H9 (cell line): ENCODE data around the gene GALNT9. TPM values are rescaled to one million over a fixed set of nuclear protein-coding genes. Genes with fewer than 3 reads are reported as not detected.

Source experiments
- DNase-seq: peaks from one replicate; pipeline ENCODE4 v3.0.0-alpha.2; 2017
- H2AFZ ChIP-seq: one replicate; pipeline ENCODE4 v1.6.1; 2013; ENCODE audit warnings: mild to moderate bottlenecking, low read length, control low read depth, moderate library complexity
- H2AK5ac ChIP-seq: 2 replicates; pipeline ENCODE4 v1.6.1; 2013; ENCODE audit warnings: low read length, control low read depth, mixed read lengths; ENCODE audit not compliant: insufficient read length
- H2BK120ac ChIP-seq: one replicate; pipeline ENCODE4 v1.6.1; 2013; ENCODE audit warnings: low read depth, mild to moderate bottlenecking, low read length, control low read depth, inconsistent platforms; ENCODE audit not compliant: poor library complexity, severe bottlenecking
- H2BK12ac ChIP-seq: 2 replicates; pipeline ENCODE4 v1.6.1; 2013; ENCODE audit warnings: low read length, control low read depth, mixed read lengths, low read depth; ENCODE audit not compliant: insufficient read length
- H2BK15ac ChIP-seq: 2 replicates; pipeline ENCODE4 v1.6.1; 2013; ENCODE audit warnings: low read depth, low read length, control low read depth
- H2BK20ac ChIP-seq: one replicate; pipeline ENCODE4 v1.6.1; 2013; ENCODE audit warnings: low read depth, mild to moderate bottlenecking, low read length, control low read depth, inconsistent platforms; ENCODE audit not compliant: poor library complexity, severe bottlenecking
- H2BK5ac ChIP-seq: 2 replicates; pipeline ENCODE4 v1.6.1; 2013; ENCODE audit warnings: low read length, control low read depth, mixed read lengths; ENCODE audit not compliant: insufficient read length
- H3K14ac ChIP-seq: 2 replicates; pipeline ENCODE4 v1.6.1; 2013; ENCODE audit warnings: low read length, control low read depth; ENCODE audit not compliant: insufficient read depth
- H3K18ac ChIP-seq: 2 replicates; pipeline ENCODE4 v1.6.1; 2013; ENCODE audit warnings: low read depth, mild to moderate bottlenecking, mixed read lengths, low read length, control low read depth; ENCODE audit not compliant: insufficient read length
- H3K23ac ChIP-seq: 2 replicates; pipeline ENCODE4 v1.6.1; 2013; ENCODE audit warnings: low read length, control low read depth, mixed read lengths, low read depth; ENCODE audit not compliant: insufficient read length
- H3K23me2 ChIP-seq: 2 replicates; pipeline ENCODE4 v1.6.1; 2013; ENCODE audit warnings: low read depth, mild to moderate bottlenecking, mixed read lengths, low read length, control low read depth; ENCODE audit not compliant: insufficient read length, poor library complexity, severe bottlenecking
- H3K27ac ChIP-seq: 2 replicates; pipeline ENCODE4 v1.5.1; 2013; ENCODE audit warnings: low read length, control low read depth, mixed read lengths, low read depth; ENCODE audit not compliant: insufficient read length
- H3K27me3 ChIP-seq: 2 replicates; pipeline ENCODE4 v1.6.1; 2013; ENCODE audit warnings: low read length, control low read depth, inconsistent platforms; ENCODE audit not compliant: insufficient read depth
- H3K4ac ChIP-seq: 2 replicates; pipeline ENCODE4 v1.6.1; 2013; ENCODE audit warnings: low read depth, mild to moderate bottlenecking, control low read depth, inconsistent platforms, low read length, moderate library complexity
- H3K4me1 ChIP-seq: 2 replicates; pipeline ENCODE4 v1.6.1; 2013; ENCODE audit warnings: low read length, control low read depth, inconsistent platforms; ENCODE audit not compliant: insufficient read depth
- H3K4me2 ChIP-seq: 2 replicates; pipeline ENCODE4 v1.6.1; 2013; ENCODE audit warnings: low read length, control low read depth, mixed read lengths; ENCODE audit not compliant: insufficient read length, insufficient read depth
- H3K56ac ChIP-seq: 2 replicates; pipeline ENCODE4 v1.6.1; 2013; ENCODE audit warnings: low read depth, mild to moderate bottlenecking, mixed read lengths, low read length, control low read depth; ENCODE audit not compliant: insufficient read length
- H3K79me1 ChIP-seq: 2 replicates; pipeline ENCODE4 v1.6.1; 2013; ENCODE audit warnings: low read depth, mild to moderate bottlenecking, moderate library complexity, low read length, control low read depth, inconsistent platforms; ENCODE audit not compliant: insufficient read depth, poor library complexity, severe bottlenecking
- H3K79me2 ChIP-seq: 2 replicates; pipeline ENCODE4 v1.6.1; 2013; ENCODE audit warnings: low read length, control low read depth, inconsistent platforms; ENCODE audit not compliant: insufficient read depth
- H3K9ac ChIP-seq: 2 replicates; pipeline ENCODE4 v1.6.1; 2013; ENCODE audit warnings: low read length, control low read depth, mixed read lengths; ENCODE audit not compliant: insufficient read length; ENCODE audit errors: extremely low read depth
- H3K9me3 ChIP-seq: one replicate; pipeline ENCODE4 v1.6.1; 2013; ENCODE audit warnings: low read depth, low read length, inconsistent platforms; ENCODE audit not compliant: control insufficient read depth
- H3T11ph ChIP-seq: one replicate; pipeline ENCODE4 v1.6.1; 2013; ENCODE audit warnings: mild to moderate bottlenecking, low read length, control low read depth, inconsistent platforms
- H4K20me1 ChIP-seq: one replicate; pipeline ENCODE4 v1.6.1; 2013; ENCODE audit not compliant: control insufficient read depth, insufficient read length, insufficient read depth
- H4K5ac ChIP-seq: 2 replicates; pipeline ENCODE4 v1.6.1; 2013; ENCODE audit warnings: low read depth, mild to moderate bottlenecking, mixed read lengths, low read length, control low read depth; ENCODE audit not compliant: insufficient read length
- H4K8ac ChIP-seq: replicated peaks from 2 replicates; pipeline ENCODE4 v1.6.1; 2013; ENCODE audit warnings: low read length, control low read depth, mixed read lengths, low read depth; ENCODE audit not compliant: insufficient read length
- H4K91ac ChIP-seq: 2 replicates; pipeline ENCODE4 v1.6.1; 2013; ENCODE audit warnings: low read depth, mild to moderate bottlenecking, moderate library complexity, mixed read lengths, low read length, control low read depth; ENCODE audit not compliant: insufficient read length
- H3K27ac Mint-ChIP-seq, 3 experiments: 2 replicates in 2 of 3; 3 replicates in 1 of 3; pipeline ENCODE4 v1.8.0; 2020 to 2021; ENCODE audit warnings: mixed read lengths in 3 of 3, mild to moderate bottlenecking in 1 of 3, moderate library complexity in 1 of 3
- H3K27me3 Mint-ChIP-seq: 2 replicates; pipeline ENCODE4 v1.8.0; 2021; ENCODE audit warnings: low read depth, mild to moderate bottlenecking, moderate library complexity, mixed read lengths
- H3K36me3 Mint-ChIP-seq, 3 experiments: 2 replicates in 2 of 3; 3 replicates in 1 of 3; pipeline ENCODE4 v1.8.0; 2020 to 2021; ENCODE audit warnings: low read depth in 3 of 3, mixed read lengths in 3 of 3; ENCODE audit not compliant: insufficient read depth in 1 of 3
- H3K4me1 Mint-ChIP-seq, 2 experiments: 2 replicates each; pipeline ENCODE4 v1.8.0; 2020; ENCODE audit warnings: mixed read lengths in 2 of 2
- H3K4me3 Mint-ChIP-seq, 2 experiments: 2 replicates in 1 of 2; 3 replicates in 1 of 2; pipeline ENCODE4 v1.8.0; 2020 to 2021; ENCODE audit warnings: mild to moderate bottlenecking in 2 of 2, mixed read lengths in 2 of 2, moderate library complexity in 1 of 2
- H3K9me3 Mint-ChIP-seq, 2 experiments: 2 replicates in 1 of 2; 3 replicates in 1 of 2; pipeline ENCODE4 v1.8.0; 2020; ENCODE audit warnings: mild to moderate bottlenecking in 2 of 2, mixed read lengths in 2 of 2, moderate library complexity in 1 of 2
- WGBS: extraction: QIAGEN DNeasy Blood & Tissue Kit; methylation state at CpG from one replicate; pipeline ENCODE4 v1.1.7; 2013; ENCODE audit warnings: missing lambda C conversion rate, low lambda C conversion rate, mixed read lengths; ENCODE audit not compliant: insufficient read length; ENCODE audit errors: extremely low coverage; 5-methylcytosine and 5-hydroxymethylcytosine counted together
- total RNA-seq: library from RNA; stranded (reverse); gene quantifications from 2 replicates; pipeline ENCODE4 v1.2.1, GENCODE V29; 2021
- TF ChIP-seq, protein P1 (sequence below): fragments of 200-600 bp; sonication (generic); conservative IDR thresholded peaks from 3 replicates; pipeline ENCODE4 v1.8.0; 2021; ENCODE audit warnings: antibody characterized with exemption, mild to moderate bottlenecking

The GALNT9 gene
- total RNA-seq, 1 experiment from 2014 or later = 0.35 TPM

DNA sequence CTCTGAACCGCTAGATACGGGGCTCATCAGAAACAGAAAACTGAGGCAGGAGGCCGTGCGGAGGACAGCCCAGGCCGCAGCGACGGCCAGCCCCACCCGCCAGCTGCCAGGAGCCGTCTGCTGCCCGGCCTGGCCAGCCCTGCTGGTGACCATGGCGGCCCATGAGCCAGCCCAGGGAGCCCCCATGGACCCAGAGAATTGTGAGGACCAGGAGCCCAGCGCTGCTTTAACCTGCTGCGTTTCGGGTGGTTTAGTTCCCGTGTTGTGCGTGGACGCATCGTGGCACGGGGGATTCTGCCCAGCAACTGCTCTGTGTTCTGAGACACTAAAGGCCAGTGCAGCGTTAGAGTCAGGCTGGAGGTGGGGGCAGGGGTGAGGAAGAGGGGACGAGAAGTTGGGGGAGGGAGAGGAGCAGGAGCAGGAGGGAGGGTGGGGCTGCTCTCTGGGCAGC lies 140.9 kb downstream of the GALNT9 start:
- no peak overlapping the region for H2AK5ac ChIP-seq
- no peak overlapping the region for H3K27ac ChIP-seq
- H3K79me1 ChIP-seq = no peaks in the 10 kb centered on the region
- H3K4ac ChIP-seq = no peak overlapping the region
- peaks cover under 1% of the 10 kb centered on the region for H3K9me3 ChIP-seq
- no peak overlapping the region for H2BK120ac ChIP-seq
- peak overlapping the region; percentile 44 to 79; a peak in 2 of 5 replicates for H3K4me3 Mint-ChIP-seq
- H4K91ac ChIP-seq = no peak overlapping the region
- no peak overlapping the region for H2AFZ ChIP-seq
- H3K18ac ChIP-seq = no peak overlapping the region
- no peak overlapping the region for H2BK20ac ChIP-seq
- H2BK12ac ChIP-seq = no peak overlapping the region
- H4K20me1 ChIP-seq = no peaks in the 10 kb centered on the region
- H3K79me2 ChIP-seq = no peaks in the 10 kb centered on the region
- no peak overlapping the region for H3K56ac ChIP-seq
- DNase-seq = no peak
- H3K27me3 Mint-ChIP-seq = peaks cover 96% of the 10 kb centered on the region
- H2BK5ac ChIP-seq = no peak overlapping the region
- no peak overlapping the region for H3K4me2 ChIP-seq
- no peak overlapping the region for H2BK15ac ChIP-seq
- no peak overlapping the region for H4K5ac ChIP-seq
- TF ChIP-seq, protein P1, sequence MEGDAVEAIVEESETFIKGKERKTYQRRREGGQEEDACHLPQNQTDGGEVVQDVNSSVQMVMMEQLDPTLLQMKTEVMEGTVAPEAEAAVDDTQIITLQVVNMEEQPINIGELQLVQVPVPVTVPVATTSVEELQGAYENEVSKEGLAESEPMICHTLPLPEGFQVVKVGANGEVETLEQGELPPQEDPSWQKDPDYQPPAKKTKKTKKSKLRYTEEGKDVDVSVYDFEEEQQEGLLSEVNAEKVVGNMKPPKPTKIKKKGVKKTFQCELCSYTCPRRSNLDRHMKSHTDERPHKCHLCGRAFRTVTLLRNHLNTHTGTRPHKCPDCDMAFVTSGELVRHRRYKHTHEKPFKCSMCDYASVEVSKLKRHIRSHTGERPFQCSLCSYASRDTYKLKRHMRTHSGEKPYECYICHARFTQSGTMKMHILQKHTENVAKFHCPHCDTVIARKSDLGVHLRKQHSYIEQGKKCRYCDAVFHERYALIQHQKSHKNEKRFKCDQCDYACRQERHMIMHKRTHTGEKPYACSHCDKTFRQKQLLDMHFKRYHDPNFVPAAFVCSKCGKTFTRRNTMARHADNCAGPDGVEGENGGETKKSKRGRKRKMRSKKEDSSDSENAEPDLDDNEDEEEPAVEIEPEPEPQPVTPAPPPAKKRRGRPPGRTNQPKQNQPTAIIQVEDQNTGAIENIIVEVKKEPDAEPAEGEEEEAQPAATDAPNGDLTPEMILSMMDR = no peak
- H3K4me1 Mint-ChIP-seq = peaks cover 9 to 11% of the 10 kb centered on the region in 2 experiments
- no peak overlapping the region for H3K14ac ChIP-seq
- H3T11ph ChIP-seq = no peak overlapping the region
- no peak overlapping the region for H3K9ac ChIP-seq
- peaks cover 8% of the 10 kb centered on the region; the same call in 1 of the 2 replicates for H3K27me3 ChIP-seq
- H3K36me3 Mint-ChIP-seq = peaks cover 2 to 4% (median 2%) of the 10 kb centered on the region in 3 experiments; a peak in 4 of 7 replicates
- no peaks in the 10 kb centered on the region for H3K4me1 ChIP-seq
- WGBS = no CpG with 5 or more reads among the region's 21 CpGs
- no peak overlapping the region for H4K8ac ChIP-seq
- H3K23me2 ChIP-seq = peaks cover 11% of the 10 kb centered on the region
- H3K9me3 Mint-ChIP-seq = peaks cover 6 to 14% of the 10 kb centered on the region in 2 experiments
- H3K23ac ChIP-seq = no peak overlapping the region
- no peak overlapping the region for H3K27ac Mint-ChIP-seq
